OCI-LY1 (cell line): ENCODE data around the gene ATG14.

ENCODE experiments used
- H2AFZ ChIP-seq: fragments of 200-600 bp; sonication (generic), shearing (Covaris generic); 2 replicates; pipeline ENCODE4 v1.6.0; 2014; ENCODE audit warnings: antibody characterized with exemption, mild to moderate bottlenecking, low read length
- H3F3A ChIP-seq: fragments of 200-600 bp; sonication (generic), shearing (Covaris generic); 2 replicates; pipeline ENCODE4 v1.6.0; 2014; ENCODE audit warnings: mild to moderate bottlenecking, antibody characterized with exemption, low read length, moderate library complexity; ENCODE audit not compliant: insufficient read depth
- H3K27ac ChIP-seq: fragments of 200-600 bp; sonication (generic); 2 replicates; pipeline ENCODE4 v1.5.1; 2014; ENCODE audit warnings: low read length, mixed run types, mild to moderate bottlenecking, low read depth; ENCODE audit not compliant: poor library complexity, severe bottlenecking
- H3K27me3 ChIP-seq: fragments of 200-600 bp; sonication (generic); 2 replicates; pipeline ENCODE4 v1.6.0; 2014; ENCODE audit warnings: antibody characterized with exemption, mild to moderate bottlenecking, low read length, moderate library complexity; ENCODE audit not compliant: insufficient read depth
- H3K36me3 ChIP-seq: fragments of 200-600 bp; sonication (generic); 2 replicates; pipeline ENCODE4 v1.6.1; 2014; ENCODE audit warnings: mild to moderate bottlenecking, antibody characterized with exemption, low read length, moderate library complexity, mixed read lengths; ENCODE audit not compliant: insufficient read depth
- H3K4me1 ChIP-seq: fragments of 200-600 bp; sonication (generic); 2 replicates; pipeline ENCODE4 v1.5.1; 2014; ENCODE audit warnings: mild to moderate bottlenecking, low read length, moderate library complexity; ENCODE audit not compliant: insufficient read depth, severe bottlenecking
- H3K4me2 ChIP-seq: fragments of 200-600 bp; sonication (generic), shearing (Covaris generic); 2 replicates; pipeline ENCODE4 v1.6.1; 2014; ENCODE audit warnings: low read length
- H3K4me3 ChIP-seq: fragments of 200-600 bp; sonication (generic); 2 replicates; pipeline ENCODE4 v1.5.1; 2014; ENCODE audit warnings: low read length, low read depth, mild to moderate bottlenecking, mixed read lengths; ENCODE audit not compliant: poor library complexity, severe bottlenecking
- H3K79me2 ChIP-seq: fragments of 200-600 bp; shearing (Covaris generic); 2 replicates; pipeline ENCODE4 v1.6.1; 2016; ENCODE audit warnings: mixed run types, low read length, mixed read lengths; ENCODE audit not compliant: insufficient read depth
- H3K9ac ChIP-seq: fragments of 200-600 bp; sonication (generic), shearing (Covaris generic); 2 replicates; pipeline ENCODE4 v1.6.1; 2014; ENCODE audit warnings: mild to moderate bottlenecking, low read length, mixed read lengths
- H3K9me2 ChIP-seq: fragments of 200-600 bp; sonication (generic), shearing (Covaris generic); 2 replicates; pipeline ENCODE4 v1.6.1; 2014; ENCODE audit warnings: low read depth, mild to moderate bottlenecking, low read length, mixed read lengths
- H3K9me3 ChIP-seq: fragments of 200-600 bp; shearing (Covaris generic); 2 replicates; pipeline ENCODE4 v1.6.1; 2014; ENCODE audit warnings: low read length, mixed read lengths
- H4K20me1 ChIP-seq: fragments of 200-600 bp; sonication (generic), shearing (Covaris generic); 2 replicates; pipeline ENCODE4 v1.6.0; 2016; ENCODE audit warnings: mild to moderate bottlenecking, low read length; ENCODE audit not compliant: insufficient read depth
- CTCF ChIP-seq: fragments of 200-600 bp; sonication (generic), shearing (Covaris generic); IDR thresholded peaks from 2 replicates; pipeline ENCODE4 v1.5.1; 2017; ENCODE audit warnings: mild to moderate bottlenecking, antibody characterized with exemption, low read length, moderate library complexity, mixed read lengths
- EZH2 ChIP-seq: fragments of 200-600 bp; sonication (generic), shearing (Covaris generic); IDR thresholded peaks from 2 replicates; pipeline ENCODE4 v1.8.0; 2017; ENCODE audit warnings: borderline replicate concordance, mixed run types, mild to moderate bottlenecking, antibody characterized with exemption, low read length, moderate library complexity, mixed read lengths

The ATG14 gene

GRCh38 chr14:55433880-55434804, 22.5 kb upstream of the ATG14 start:
- Histone ChIP-seq H3K9me2 (no peaks in the 10 kb centered on the region), H3F3A (no peaks in the 10 kb centered on the region), H3K27me3 (no peaks in the 10 kb centered on the region), H3K4me1 (peaks cover 4% of the 10 kb centered on the region), H3K4me3 (no peak overlapping the region), H3K9ac (no peak overlapping the region), H3K27ac (no peak overlapping the region), H3K79me2 (no peaks in the 10 kb centered on the region), H3K9me3 (no peaks in the 10 kb centered on the region), H2AFZ (no peak overlapping the region), H3K4me2 (no peak overlapping the region), H4K20me1 (no peaks in the 10 kb centered on the region), H3K36me3 (no peaks in the 10 kb centered on the region)
- no peak for TF ChIP-seq CTCF
- TF ChIP-seq EZH2, result no peak

- TF ChIP-seq EZH2, result no peak
- TF ChIP-seq CTCF, result no peak
- H3K4me2 ChIP-seq, result no peak overlapping the region
Observed at GRCh38 chr14:55432628-55433027, 21.0 kb upstream of the ATG14 start.

GRCh38 chr14:55430024-55430690, 18.5 kb upstream of the ATG14 start:
- Histone ChIP-seq H3K4me1 (peaks cover 4% of the 10 kb centered on the region), H3K79me2 (no peaks in the 10 kb centered on the region), H2AFZ (no peak overlapping the region), H3F3A (no peaks in the 10 kb centered on the region), H3K27ac (no peak overlapping the region), H3K4me2 (no peak overlapping the region), H3K4me3 (no peak overlapping the region), H3K27me3 (no peaks in the 10 kb centered on the region), H3K36me3 (no peaks in the 10 kb centered on the region), H3K9me3 (no peaks in the 10 kb centered on the region), H3K9ac (no peak overlapping the region), H4K20me1 (no peaks in the 10 kb centered on the region), H3K9me2 (no peaks in the 10 kb centered on the region)
- TF ChIP-seq CTCF (peak; percentile 46), EZH2 (no peak)

More at GRCh38 chr14:55432628-55433027, 21.0 kb upstream of the ATG14 start:
- Histone ChIP-seq H3K36me3 (no peaks in the 10 kb centered on the region), H3K79me2 (no peaks in the 10 kb centered on the region), H3K9ac (no peak overlapping the region), H3K9me2 (no peaks in the 10 kb centered on the region), H3K4me3 (no peak overlapping the region), H4K20me1 (no peaks in the 10 kb centered on the region), H3K9me3 (no peaks in the 10 kb centered on the region), H3K27ac (no peak overlapping the region), H3K27me3 (no peaks in the 10 kb centered on the region), H2AFZ (no peak overlapping the region), H3F3A (no peaks in the 10 kb centered on the region), H3K4me1 (peaks cover 4% of the 10 kb centered on the region)
